Omental fat pad (tissue), 4 donors: ENCODE results near the gene BDH1. TPM values are rescaled to one million over a fixed set of nuclear protein-coding genes. Genes with fewer than 3 reads are reported as not detected.

Experiments used
- ATAC-seq: fragments of 150-250 bp; one replicate; pipeline ENCODE4 v1.9.1; 2016; ENCODE audit warnings: mild to moderate bottlenecking, moderate library complexity; ENCODE audit not compliant: low FRiP score
- DNase-seq: peaks from one replicate; pipeline ENCODE4 v3.0.0-alpha.2; 2019; ENCODE audit warnings: low spot score
- total RNA-seq, 4 donors: library from RNA; depleted of rRNA; stranded (reverse); fragments of >200 nt; gene quantifications; one replicate each; pipeline ENCODE4 v1.1.0, GENCODE V29; 2016
- TF ChIP-seq, protein P1 (sequence below), 3 donors: fragments of 450-650 bp; IDR thresholded peaks; one replicate each; pipeline ENCODE4 v1.5.1; 2016 to 2017; ENCODE audit warnings: antibody characterized with exemption in 3 of 3, mild to moderate bottlenecking in 3 of 3, moderate library complexity in 2 of 3

The BDH1 gene
- total RNA-seq, 4 donors from 2014 or later, result 11.9 to 24.9 (median 16.1) TPM

DNA sequence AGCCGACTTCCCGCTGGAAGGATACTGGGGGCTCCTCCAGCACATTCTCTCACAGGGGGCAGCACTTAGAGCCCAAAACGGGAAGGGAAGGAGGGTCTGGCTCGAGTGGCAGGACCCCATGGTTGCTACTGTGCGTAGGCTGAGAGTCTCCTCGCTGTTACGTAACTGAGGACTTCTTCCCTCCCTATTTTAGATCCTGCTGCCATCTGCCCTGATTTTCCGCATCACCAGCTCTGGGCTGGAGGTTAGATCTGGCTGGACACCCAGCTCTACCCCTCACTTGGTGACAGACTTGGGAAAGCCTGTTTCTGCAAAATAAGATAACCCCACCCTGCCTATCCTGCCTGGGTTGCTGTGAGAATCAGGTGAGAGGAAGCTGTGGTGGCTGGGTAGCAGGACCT lies 47.7 kb downstream of the BDH1 start:
- DNase-seq, result no peak
- TF ChIP-seq, protein P1, sequence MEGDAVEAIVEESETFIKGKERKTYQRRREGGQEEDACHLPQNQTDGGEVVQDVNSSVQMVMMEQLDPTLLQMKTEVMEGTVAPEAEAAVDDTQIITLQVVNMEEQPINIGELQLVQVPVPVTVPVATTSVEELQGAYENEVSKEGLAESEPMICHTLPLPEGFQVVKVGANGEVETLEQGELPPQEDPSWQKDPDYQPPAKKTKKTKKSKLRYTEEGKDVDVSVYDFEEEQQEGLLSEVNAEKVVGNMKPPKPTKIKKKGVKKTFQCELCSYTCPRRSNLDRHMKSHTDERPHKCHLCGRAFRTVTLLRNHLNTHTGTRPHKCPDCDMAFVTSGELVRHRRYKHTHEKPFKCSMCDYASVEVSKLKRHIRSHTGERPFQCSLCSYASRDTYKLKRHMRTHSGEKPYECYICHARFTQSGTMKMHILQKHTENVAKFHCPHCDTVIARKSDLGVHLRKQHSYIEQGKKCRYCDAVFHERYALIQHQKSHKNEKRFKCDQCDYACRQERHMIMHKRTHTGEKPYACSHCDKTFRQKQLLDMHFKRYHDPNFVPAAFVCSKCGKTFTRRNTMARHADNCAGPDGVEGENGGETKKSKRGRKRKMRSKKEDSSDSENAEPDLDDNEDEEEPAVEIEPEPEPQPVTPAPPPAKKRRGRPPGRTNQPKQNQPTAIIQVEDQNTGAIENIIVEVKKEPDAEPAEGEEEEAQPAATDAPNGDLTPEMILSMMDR (IDR thresholded peaks at IDR 0.05), result no peak

DNA sequence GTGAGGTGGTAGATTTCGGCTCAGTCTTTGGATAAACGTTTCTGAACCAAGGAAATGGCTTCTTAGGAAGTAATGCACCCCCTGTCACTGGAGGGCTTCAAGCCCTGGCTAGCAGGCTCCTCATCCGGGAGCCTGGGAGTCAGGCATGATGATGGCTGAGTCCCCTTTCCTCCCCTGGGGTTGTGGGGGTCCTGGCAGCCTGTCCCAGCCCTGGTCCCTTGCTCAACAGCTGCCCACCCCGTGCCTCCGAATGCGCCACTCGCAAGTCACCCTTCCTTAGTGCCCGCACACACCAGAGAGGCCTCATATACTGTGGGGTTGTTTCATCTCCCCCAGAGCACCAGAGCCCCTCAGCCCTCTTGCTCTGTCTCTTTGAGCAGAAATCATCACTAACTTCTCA lies 48.2 kb downstream of the BDH1 start:
- DNase-seq, result no peak
- ATAC-seq, result no peak
- TF ChIP-seq, protein P1 (IDR thresholded peaks at IDR 0.05), result no peak

More for the DNA sequence above, 47.7 kb downstream of the BDH1 start:
- ATAC-seq, result no peak

DNA sequence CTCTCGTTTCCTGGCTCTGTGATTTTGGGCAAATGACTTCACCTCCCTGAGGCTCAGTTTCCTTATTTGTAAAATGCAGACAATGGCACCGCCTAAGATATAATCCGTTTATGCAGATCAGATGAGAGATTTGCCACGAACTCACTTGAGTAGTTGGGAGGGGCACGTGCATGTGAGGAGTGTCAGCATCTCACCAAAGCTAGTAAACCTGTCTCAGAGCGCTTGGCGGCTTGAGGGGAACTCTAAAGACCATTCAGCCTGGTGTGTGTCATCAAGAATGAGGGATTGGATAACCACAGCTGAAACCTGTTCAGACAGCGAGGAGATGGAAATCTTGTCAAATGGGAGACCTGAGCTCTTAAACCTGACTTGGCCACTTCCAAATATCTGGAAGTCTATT lies 48.7 kb downstream of the BDH1 start:
- no peak for ATAC-seq
- TF ChIP-seq, protein P1 (IDR thresholded peaks at IDR 0.05), result no peak
- no peak for DNase-seq

DNA sequence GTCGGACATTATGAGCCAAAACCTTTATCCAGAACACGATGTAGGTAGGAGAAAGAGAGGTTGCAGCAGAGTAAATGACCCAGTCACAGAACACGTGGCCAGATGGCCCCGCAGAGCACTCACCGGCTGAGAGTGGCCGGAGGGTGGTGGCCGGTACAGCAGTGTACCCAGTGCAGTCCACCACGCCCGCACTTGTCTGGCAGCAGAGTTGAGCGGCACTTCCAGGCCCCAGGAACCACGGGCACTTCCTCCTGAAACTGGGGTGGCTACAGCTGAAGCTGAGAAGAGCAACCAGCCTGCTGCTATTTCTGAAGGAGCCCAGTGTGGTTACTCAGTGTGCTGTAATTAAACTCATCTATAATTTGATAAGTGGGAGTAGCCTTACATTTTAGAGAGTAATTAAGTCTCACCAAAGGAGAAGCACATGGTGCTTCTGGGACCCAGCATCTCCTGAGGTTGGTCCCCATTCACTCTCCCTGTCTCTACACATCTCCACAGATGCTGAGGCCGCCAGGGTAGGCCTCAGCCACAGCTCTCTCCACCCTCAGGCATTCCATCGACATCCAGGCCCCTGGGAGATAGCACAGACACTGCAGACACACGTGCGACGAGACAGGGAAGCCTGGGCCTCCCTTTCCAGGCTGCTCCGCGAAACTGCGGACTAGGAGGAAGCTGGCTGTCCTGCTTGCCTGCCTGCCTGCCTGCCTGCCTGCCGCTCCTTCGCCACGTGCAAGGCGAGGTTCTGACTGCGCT lies 49.8 kb downstream of the BDH1 start:
- TF ChIP-seq, protein P1 (IDR thresholded peaks at IDR 0.05), result no peak
- no peak for DNase-seq

DNA sequence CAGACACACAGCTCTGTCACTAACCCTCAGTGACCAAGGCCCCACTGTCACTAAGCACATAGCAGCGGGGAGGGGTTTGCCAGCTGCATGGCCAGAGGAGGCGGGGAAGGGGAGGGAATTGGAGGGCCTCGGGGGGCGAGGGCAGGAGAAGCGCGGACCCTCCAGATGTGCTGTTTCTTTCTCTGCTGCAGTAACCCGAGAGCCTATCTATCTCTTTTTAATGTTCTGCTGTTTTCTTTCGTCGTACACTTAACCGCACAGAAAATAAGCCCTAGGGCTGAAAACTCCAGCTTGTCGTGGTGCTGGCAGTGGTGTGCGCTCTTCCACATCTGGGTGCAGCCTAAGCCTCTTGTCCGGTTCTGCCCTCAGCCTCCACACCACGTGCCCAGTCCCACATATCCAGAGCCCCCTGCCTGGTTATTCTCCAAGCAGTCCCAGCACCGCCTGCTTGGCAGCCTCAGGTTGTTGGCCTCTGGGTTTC lies 51.1 kb downstream of the BDH1 start:
- ATAC-seq, result no peak
- DNase-seq, result no peak
- TF ChIP-seq, protein P1 (IDR thresholded peaks at IDR 0.05), result no peak

More for the DNA sequence above, 49.8 kb downstream of the BDH1 start:
- no peak for ATAC-seq

DNA sequence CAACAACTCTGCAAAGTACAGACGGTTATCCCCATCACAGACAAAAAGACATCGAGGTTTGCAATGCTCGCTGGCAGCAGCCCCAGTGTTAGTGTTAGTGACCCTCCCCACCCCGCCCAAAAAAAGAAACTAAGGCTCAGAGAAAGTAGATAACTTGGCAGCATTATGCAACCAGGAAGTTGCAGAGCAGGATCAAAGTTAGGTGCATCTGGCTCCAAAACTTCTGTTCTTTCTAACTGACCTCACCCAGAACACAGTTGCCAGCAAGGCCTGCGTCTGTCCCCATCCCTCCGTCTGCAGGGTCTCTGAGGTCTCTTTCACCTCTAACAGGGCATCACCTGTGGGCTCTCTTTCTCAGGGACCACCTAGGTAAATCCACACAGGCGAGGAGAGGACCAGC lies 51.5 kb downstream of the BDH1 start:
- ATAC-seq (no peak), DNase-seq (no peak)
- TF ChIP-seq, protein P1 (IDR thresholded peaks at IDR 0.05), result no peak

DNA sequence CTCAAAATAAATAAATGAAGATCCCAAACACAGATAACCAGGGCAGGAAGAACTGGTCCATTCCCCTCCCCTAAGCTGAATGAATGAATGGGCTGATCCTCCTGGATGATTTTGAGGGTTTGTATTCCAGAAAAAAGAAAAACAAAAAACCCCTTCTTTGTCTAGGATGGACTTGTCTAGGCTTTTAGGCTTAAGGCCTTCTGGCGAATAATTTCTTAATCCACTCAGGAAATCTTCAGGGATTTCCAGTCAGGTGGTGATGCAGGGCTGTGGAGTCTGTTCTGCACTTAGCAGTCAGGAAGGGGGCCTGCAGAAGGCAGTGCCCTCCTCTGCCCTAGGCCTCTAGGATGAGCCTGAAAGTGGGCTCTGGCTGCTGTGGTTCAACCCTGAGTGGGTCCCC lies 52.1 kb downstream of the BDH1 start:
- DNase-seq (no peak), ATAC-seq (no peak)
- TF ChIP-seq, protein P1 (IDR thresholded peaks at IDR 0.05), result no peak
